HPDE6-E6E7 (cell line): ENCODE measurements around the gene CWC15.
"Not testable (repeated sequence)": the region's sequence is repeated elsewhere in the genome, so short reads cannot be mapped to it uniquely, and the experiment has no call there.

Source experiments
- DNase-seq: peaks from one replicate; pipeline ENCODE4 v3.0.0; 2011; ENCODE audit warnings: missing footprints; ENCODE audit errors: extremely low spot score

The CWC15 gene

DNA sequence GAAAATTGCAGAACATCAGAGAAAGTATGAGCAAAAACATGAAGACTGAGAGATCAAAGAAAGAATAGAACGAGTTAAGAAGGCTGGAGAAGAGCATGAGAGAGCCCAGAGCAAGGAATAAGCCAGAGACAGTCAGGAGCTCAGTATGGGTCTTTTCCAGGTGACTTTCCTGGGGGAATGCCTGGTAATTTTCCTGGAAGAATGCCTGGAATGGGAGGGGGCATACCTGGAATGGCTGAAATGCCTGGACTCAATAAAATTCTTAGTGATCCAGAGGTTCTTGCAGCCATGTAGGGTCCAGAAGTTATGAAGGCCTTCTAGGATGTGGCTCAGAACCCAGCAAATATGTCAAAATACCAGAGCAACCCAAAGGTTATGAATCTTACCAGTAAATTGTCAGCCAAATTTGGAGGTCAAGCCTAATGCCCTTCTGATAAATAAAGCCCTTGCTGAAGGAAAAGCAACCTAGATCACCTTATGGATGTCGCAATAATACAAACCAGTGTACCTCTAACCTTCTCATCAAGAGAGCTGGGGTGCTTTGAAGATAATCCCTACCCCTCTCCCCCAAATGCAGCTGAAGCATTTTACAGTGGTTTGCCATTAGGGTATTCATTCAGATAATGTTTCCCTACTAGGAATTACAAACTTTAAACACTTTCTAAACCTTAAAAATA lies 59.5 kb downstream of the CWC15 start:
- not testable (repeated sequence) for DNase-seq

DNA sequence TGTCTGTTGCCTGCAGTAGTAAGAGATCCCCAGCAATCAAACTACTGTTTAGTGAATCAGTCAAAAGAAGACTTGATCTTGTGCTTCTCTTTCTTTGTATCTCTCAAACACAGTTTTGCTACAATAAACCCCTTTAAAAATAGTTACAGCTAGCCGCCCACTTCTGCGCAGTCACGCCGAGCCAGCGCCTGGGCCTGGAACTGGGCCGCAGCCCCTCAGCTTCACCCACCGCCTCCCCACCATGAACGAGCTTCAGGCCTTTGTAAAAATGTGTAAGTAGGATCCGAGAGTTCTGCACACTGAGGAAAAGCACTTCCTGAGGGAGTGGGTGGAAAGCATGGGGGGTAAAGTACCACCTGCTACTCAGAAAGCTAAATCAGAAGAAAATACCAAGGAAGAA lies 60.5 kb downstream of the CWC15 start:
- DNase-seq = no peak
